ENCODE data around the gene CCPG1.
A peak's percentile ranks its signal among the peaks of the same experiment; 100 is the strongest.
"Not testable (repeated sequence)": the region's sequence is repeated elsewhere in the genome, so short reads cannot be mapped to it uniquely, and the experiment has no call there.

The CCPG1 gene

GRCh38 chr15:55408012-55408928 lies at the start of gene CCPG1, which contains the start of gene PIERCE2:
Gene CCPG1, minus strand, starts transcription at chr15:55408359. Its CDS starts 18,935 bp downstream, at chr15:55389424.
Gene PIERCE2, plus strand, starts transcription at chr15:55408495. Its CDS starts 274 bp downstream, at chr15:55408769.
- peak; percentile 95 for DNase-seq

GRCh38 chr15:55457401-55458022 lies 49.4 kb upstream of the CCPG1 start:
- no peak for DNase-seq

- not testable (repeated sequence) for DNase-seq
Measured at GRCh38 chr15:55447030-55447394, 38.9 kb upstream of the CCPG1 start.

GRCh38 chr15:55446379-55447029 lies 38.3 kb upstream of the CCPG1 start:
- DNase-seq, result not testable (repeated sequence)

GRCh38 chr15:55445936-55446335 lies 37.8 kb upstream of the CCPG1 start:
- DNase-seq, result not testable (repeated sequence)

- DNase-seq, result not testable (repeated sequence)
Measured at GRCh38 chr15:55443141-55443540, 35.0 kb upstream of the CCPG1 start.

GRCh38 chr15:55434989-55435825 lies 27.0 kb upstream of the CCPG1 start:
- DNase-seq, result no peak

- no peak for DNase-seq
Measured at GRCh38 chr15:55422089-55422488, 13.9 kb upstream of the CCPG1 start.

GRCh38 chr15:55420171-55420866 lies 12.2 kb upstream of the CCPG1 start:
- no peak for DNase-seq

- not testable (repeated sequence) for DNase-seq
Measured at GRCh38 chr15:55417678-55418077, 9.5 kb upstream of the CCPG1 start.

GRCh38 chr15:55408976-55409375 lies 817 bp upstream of the CCPG1 start:
- DNase-seq, result peak; percentile 51

GRCh38 chr15:55407498-55408011 lies 604 bp downstream of the CCPG1 start:
- DNase-seq, result no peak

GRCh38 chr15:55403531-55403930 lies 4.6 kb downstream of the CCPG1 start:
- DNase-seq, result no peak

GRCh38 chr15:55402707-55403106 lies 5.5 kb downstream of the CCPG1 start:
- DNase-seq, result no peak

- DNase-seq, result no peak
Measured at GRCh38 chr15:55401786-55402246, 6.3 kb downstream of the CCPG1 start.

GRCh38 chr15:55400050-55400449 lies 8.1 kb downstream of the CCPG1 start:
- not testable (repeated sequence) for DNase-seq

- no peak for DNase-seq
Measured at GRCh38 chr15:55398243-55398642, 9.9 kb downstream of the CCPG1 start.

- no peak for DNase-seq
Measured at GRCh38 chr15:55394694-55395093, 13.5 kb downstream of the CCPG1 start.

GRCh38 chr15:55389264-55389607 lies 18.9 kb downstream of the CCPG1 start:
- DNase-seq, result no peak

GRCh38 chr15:55387027-55387426 lies 21.1 kb downstream of the CCPG1 start:
- DNase-seq, result no peak

- DNase-seq, result no peak
Measured at GRCh38 chr15:55383687-55384086, 24.5 kb downstream of the CCPG1 start.

GRCh38 chr15:55381595-55381994 lies 26.6 kb downstream of the CCPG1 start:
- no peak for DNase-seq
